SK-N-SH (cell line): ENCODE measurements around the gene LRP11. TPM values are rescaled to one million over a fixed set of nuclear protein-coding genes. Genes with fewer than 3 reads are reported as not detected.

Experiments used
- CTCF ChIA-PET: fragments of 300-600, 350-600 bp; formaldehyde crosslinking; extraction: SDS; loops from one replicate; lab custom pipeline; 2021; lab: Yijun Ruan, JAX
- POLR2A ChIA-PET: fragments of 350-600 bp; sonication (Branson Sonifier 250); formaldehyde crosslinking; extraction: SDS; loops from one replicate; lab custom pipeline; 2020; ENCODE audit warnings: antibody characterized with exemption, inconsistent platforms; lab: Yijun Ruan, JAX
- DNase-seq: peaks from one replicate; pipeline ENCODE4 v3.0.0; 2012
- H2AFZ ChIP-seq: fragments of 200-600 bp; sonication (generic); 2 replicates; pipeline ENCODE4 v1.8.1; 2016; ENCODE audit warnings: antibody characterized with exemption, mild to moderate bottlenecking, low read depth
- H3F3A ChIP-seq: fragments of 200-600 bp; sonication (generic); replicated peaks from 2 replicates; pipeline ENCODE3; 2016; ENCODE audit warnings: antibody characterized with exemption, mild to moderate bottlenecking; ENCODE audit not compliant: insufficient read depth
- H3K27ac ChIP-seq, 2 experiments: fragments of 200-500 bp in 1 of 2; fragments of 200-600 bp in 1 of 2; sonication (Bioruptor generic) in 1 of 2; sonication (generic), shearing (Covaris generic) in 1 of 2; 2 replicates each; pipeline versions ENCODE4 v1.5.1 to v1.6.1; 2014 to 2016; ENCODE audit warnings: low read depth in 2 of 2, inconsistent platforms in 1 of 2, low read length in 1 of 2, mild to moderate bottlenecking in 1 of 2, mixed read lengths in 1 of 2
- H3K27me3 ChIP-seq: fragments of 200-600 bp; sonication (generic), shearing (Covaris generic); 2 replicates; pipeline ENCODE4 v1.6.1; 2016; ENCODE audit warnings: mixed run types; ENCODE audit not compliant: insufficient read depth
- H3K36me3 ChIP-seq, 2 experiments: fragments of 200-500 bp in 1 of 2; fragments of 200-600 bp in 1 of 2; sonication (Bioruptor generic) in 1 of 2; sonication (generic) in 1 of 2; replicated peaks in 1 of 2; 2 replicates each; pipeline versions ENCODE3 to v1.5.1; 2014 to 2016; ENCODE audit warnings: low read length in 1 of 2, mild to moderate bottlenecking in 1 of 2; ENCODE audit not compliant: insufficient read depth in 2 of 2, control insufficient read depth in 1 of 2
- H3K4me1 ChIP-seq, 2 experiments: fragments of 200-500 bp in 1 of 2; fragments of 200-600 bp in 1 of 2; sonication (Bioruptor generic) in 1 of 2; sonication (generic), shearing (Covaris generic) in 1 of 2; 2 replicates each; pipeline versions ENCODE4 v1.5.1 to v1.6.1; 2014 to 2016; ENCODE audit warnings: low read depth in 1 of 2, low read length in 1 of 2, mixed run types in 1 of 2; ENCODE audit not compliant: insufficient read depth in 2 of 2, control insufficient read depth in 1 of 2
- H3K4me2 ChIP-seq: fragments of 200-600 bp; sonication (generic), shearing (Covaris generic); 2 replicates; pipeline ENCODE4 v1.6.1; 2017; ENCODE audit warnings: mixed run types
- H3K4me3 ChIP-seq, 2 experiments: fragments of 200-500 bp in 1 of 2; fragments of 200-600 bp in 1 of 2; sonication (Bioruptor generic) in 1 of 2; sonication (generic), shearing (Covaris generic) in 1 of 2; 2 replicates each; pipeline versions ENCODE4 v1.5.1 to v1.8.1; 2014 to 2016; ENCODE audit warnings: low read depth in 2 of 2, inconsistent platforms in 1 of 2, low read length in 1 of 2, mild to moderate bottlenecking in 1 of 2, mixed read lengths in 1 of 2, moderate library complexity in 1 of 2
- H3K79me2 ChIP-seq: fragments of 200-600 bp; sonication (generic); 2 replicates; pipeline ENCODE4 v1.8.1; 2017; ENCODE audit warnings: mild to moderate bottlenecking; ENCODE audit not compliant: insufficient read depth
- H3K9ac ChIP-seq: fragments of 200-600 bp; sonication (generic); 2 replicates; pipeline ENCODE4 v1.6.1; 2017; ENCODE audit warnings: mixed run types
- H3K9me2 ChIP-seq: fragments of 200-600 bp; sonication (generic); 2 replicates; pipeline ENCODE4 v1.6.1; 2017; ENCODE audit warnings: mixed run types
- H3K9me3 ChIP-seq: fragments of 200-600 bp; sonication (generic); 2 replicates; pipeline ENCODE4 v1.6.1; 2017; ENCODE audit warnings: mixed run types, mild to moderate bottlenecking, moderate library complexity
- H4K20me1 ChIP-seq: fragments of 200-600 bp; sonication (generic); 2 replicates; pipeline ENCODE4 v1.6.1; 2017; ENCODE audit warnings: mild to moderate bottlenecking, mixed run types; ENCODE audit not compliant: insufficient read depth
- CHD2 ChIP-seq: fragments of 150-350 bp; IDR thresholded peaks from 2 replicates; pipeline ENCODE4 v1.6.1; 2018; ENCODE audit warnings: low read length; ENCODE audit not compliant: partially characterized antibody
- ELF1 ChIP-seq: IDR thresholded peaks from 2 replicates; pipeline ENCODE4 v1.4.0; 2012
- EP300 ChIP-seq, 2 experiments: IDR thresholded peaks; 2 replicates each; pipeline versions ENCODE4 v1.4.0 to v1.6.1; 2012; ENCODE audit warnings: borderline replicate concordance in 1 of 2, low read depth in 1 of 2, low read length in 1 of 2
- FOXJ3 ChIP-seq: sonication (generic); formaldehyde crosslinking; IDR thresholded peaks from 2 replicates; pipeline ENCODE4 v1.5.1; 2020; ENCODE audit warnings: mild to moderate bottlenecking, missing genetic modification reagents
- GABPA ChIP-seq: IDR thresholded peaks from 2 replicates; pipeline ENCODE4 v1.4.0; 2012; ENCODE audit warnings: low read depth, mild to moderate bottlenecking
- IRF3 ChIP-seq: fragments of 150-350 bp; IDR thresholded peaks from 2 replicates; pipeline ENCODE4 v1.6.1; 2016; ENCODE audit warnings: mild to moderate bottlenecking, low read depth, low read length
- JUND ChIP-seq: IDR thresholded peaks from 2 replicates; pipeline ENCODE4 v1.4.0; 2012
- MXI1 ChIP-seq: IDR thresholded peaks from 2 replicates; pipeline ENCODE4 v1.6.1; 2012; ENCODE audit warnings: mild to moderate bottlenecking, low read depth, low read length, improper control_type of control experiment
- NFIC ChIP-seq: IDR thresholded peaks from 2 replicates; pipeline ENCODE4 v1.4.0; 2012; ENCODE audit warnings: borderline replicate concordance
- NRF1 ChIP-seq: IDR thresholded peaks from 2 replicates; pipeline ENCODE4 v1.6.1; 2012; ENCODE audit warnings: low read depth, mild to moderate bottlenecking, low read length
- PBX3 ChIP-seq: IDR thresholded peaks from 2 replicates; pipeline ENCODE4; 2012
- POLR2AphosphoS5 ChIP-seq: IDR thresholded peaks from 2 replicates; pipeline ENCODE4 v1.6.1; 2012; ENCODE audit warnings: low read depth, low read length
- RCOR1 ChIP-seq: fragments of 150-350 bp; IDR thresholded peaks from 2 replicates; pipeline ENCODE4 v1.6.1; 2017; ENCODE audit warnings: antibody characterized with exemption, low read length
- RXRA ChIP-seq: IDR thresholded peaks from 2 replicates; pipeline ENCODE4 v1.4.0; 2012; ENCODE audit warnings: low read depth, mild to moderate bottlenecking, borderline replicate concordance
- SIN3A ChIP-seq: IDR thresholded peaks from 2 replicates; pipeline ENCODE4 v1.6.1; 2012; ENCODE audit warnings: low read depth, mild to moderate bottlenecking, low read length, moderate library complexity, borderline replicate concordance
- TAF1 ChIP-seq: IDR thresholded peaks from 2 replicates; pipeline ENCODE4 v1.6.1; 2012; ENCODE audit warnings: low read depth, mild to moderate bottlenecking, low read length, moderate library complexity, borderline replicate concordance
- TCF12 ChIP-seq: IDR thresholded peaks from 2 replicates; pipeline ENCODE4 v1.4.0; 2012
- TEAD4 ChIP-seq: IDR thresholded peaks from 2 replicates; pipeline ENCODE4 v1.4.0; 2012; ENCODE audit warnings: mild to moderate bottlenecking, borderline replicate concordance; ENCODE audit not compliant: insufficient read depth
- YY1 ChIP-seq: IDR thresholded peaks from 2 replicates; pipeline ENCODE4 v1.4.0; 2012; ENCODE audit warnings: low read depth, mild to moderate bottlenecking
- ZBTB33 ChIP-seq: IDR thresholded peaks from 2 replicates; pipeline ENCODE4 v1.4.0; 2012; ENCODE audit warnings: low read depth, borderline replicate concordance
- WGBS: methylation state at CpG from one replicate; pipeline ENCODE4 v1.1.6; 2017; ENCODE audit warnings: low lambda C conversion rate; 5-methylcytosine and 5-hydroxymethylcytosine counted together
- polyA plus RNA-seq, 3 experiments: library from polyadenylated mRNA; depleted of rRNA; stranded (reverse); fragments of >200 nt; gene quantifications; 2 replicates each; pipeline ENCODE4 v1.2.3, GENCODE V29; 2012
- TF ChIP-seq, protein P1 (sequence below): fragments of 150-350 bp; IDR thresholded peaks from 2 replicates; pipeline ENCODE4 v1.6.1; 2017; ENCODE audit warnings: antibody characterized with exemption, low read length, low read depth, borderline replicate concordance
- TF ChIP-seq, protein P2 (sequence below): fragments of 200-600 bp; sonication (generic); IDR thresholded peaks from 2 replicates; pipeline ENCODE4 v1.6.1; 2017; ENCODE audit warnings: antibody characterized with exemption, mild to moderate bottlenecking, moderate library complexity

The LRP11 gene
- polyA plus RNA-seq, 1 of the 3 experiments (the other 2 are of a cell fraction), result 25.0 TPM

GRCh38 chr6:149860513-149860833 is 3.7 kb downstream of the LRP11 start (continued):
- TF ChIP-seq ZBTB33 (no peak), FOXJ3 (CRISPR knock-in tag) (no peak), RCOR1 (no peak), TEAD4 (no peak), NRF1 (no peak), JUND (no peak), PBX3 (no peak)

DNA sequence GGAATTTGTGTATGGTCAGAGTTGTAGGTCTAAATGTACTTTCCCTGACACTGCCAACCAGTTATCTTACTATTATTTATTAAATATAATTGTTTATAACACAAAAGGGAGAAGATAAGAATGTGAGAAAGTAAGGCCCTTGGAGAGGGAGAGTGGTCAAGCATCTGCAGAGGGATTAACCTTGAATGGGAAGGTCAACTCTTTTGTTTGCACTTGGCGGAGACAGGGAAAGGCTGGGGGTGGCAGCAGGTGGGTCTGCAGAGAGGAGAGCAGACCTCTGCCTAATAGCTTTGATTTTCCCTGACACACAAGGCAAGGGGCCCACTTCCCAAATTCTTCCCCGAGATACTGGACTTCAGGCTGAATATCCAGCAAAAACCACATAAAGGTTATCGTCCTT is 4.2 kb downstream of the LRP11 start:
- ChIA-PET CTCF (no interaction called here), POLR2A (no interaction called here)
- H3K4me2 ChIP-seq, result no peak overlapping the region
- no peak overlapping the region for H3K9ac ChIP-seq
- no peak overlapping the region for H3K27ac ChIP-seq
- WGBS, result 93% methylated on average over 3 of the region's 3 CpGs
- H2AFZ ChIP-seq, result no peak overlapping the region
- H3F3A ChIP-seq, result peaks cover 34% of the 10 kb centered on the region
- DNase-seq, result no peak
- H3K79me2 ChIP-seq, result peaks cover 70% of the 10 kb centered on the region
- TF ChIP-seq YY1 (no peak), MXI1 (no peak), NRF1 (no peak), RCOR1 (no peak)
- H3K9me3 ChIP-seq, result no peaks in the 10 kb centered on the region
- no peaks in the 10 kb centered on the region for H3K27me3 ChIP-seq
- no peaks in the 10 kb centered on the region for H3K9me2 ChIP-seq
- no peak overlapping the region for H3K4me3 ChIP-seq
- peaks cover 17% of the 10 kb centered on the region in 2 experiments; a peak in 3 of 4 replicates for H3K4me1 ChIP-seq
- peaks cover 0 to 4% of the 10 kb centered on the region in 2 experiments for H3K36me3 ChIP-seq
- H4K20me1 ChIP-seq, result no peaks in the 10 kb centered on the region

DNA sequence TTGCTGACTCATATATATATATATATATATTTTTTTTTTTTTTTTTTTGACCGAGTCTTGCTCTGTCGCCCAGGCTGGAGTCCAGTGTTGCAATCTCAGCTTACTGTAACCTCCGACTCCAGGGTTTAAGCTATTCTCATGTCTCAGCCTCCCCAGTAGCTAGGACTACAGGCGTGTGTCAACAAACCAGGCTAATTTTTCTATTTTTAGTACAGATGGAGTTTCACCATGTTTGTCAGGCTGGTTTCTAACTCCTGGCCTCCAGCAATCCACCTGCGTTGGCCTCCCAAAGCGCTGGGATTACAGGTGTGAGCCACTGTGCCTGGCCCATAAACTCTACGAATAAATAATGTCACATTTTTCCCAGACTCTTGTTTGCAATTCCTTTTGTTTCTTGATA is 4.8 kb downstream of the LRP11 start:
- Histone ChIP-seq H3K9me3 (no peaks in the 10 kb centered on the region), H2AFZ (no peak overlapping the region), H3K4me3 (no peak overlapping the region), H3K27me3 (no peaks in the 10 kb centered on the region), H3K9ac (no peak overlapping the region), H3K4me1 (peaks cover 18 to 23% of the 10 kb centered on the region in 2 experiments; a peak in 3 of 4 replicates), H3K79me2 (peaks cover 70% of the 10 kb centered on the region), H3K27ac (no peak overlapping the region), H4K20me1 (no peaks in the 10 kb centered on the region), H3K4me2 (no peak overlapping the region), H3K9me2 (no peaks in the 10 kb centered on the region), H3K36me3 (peaks cover 0 to 4% of the 10 kb centered on the region in 2 experiments), H3F3A (peaks cover 35% of the 10 kb centered on the region)
- WGBS, result 77% methylated on average over 7 of the region's 7 CpGs
- no peak for DNase-seq
- POLR2A ChIA-PET, result no interaction called here
- CTCF ChIA-PET, result interaction anchor here (1.5 kb wide), 1 partner anchor 19 kb away, joined by 5 read pairs; no protein-coding TSS in a partner anchor
- TF ChIP-seq, protein P1, sequence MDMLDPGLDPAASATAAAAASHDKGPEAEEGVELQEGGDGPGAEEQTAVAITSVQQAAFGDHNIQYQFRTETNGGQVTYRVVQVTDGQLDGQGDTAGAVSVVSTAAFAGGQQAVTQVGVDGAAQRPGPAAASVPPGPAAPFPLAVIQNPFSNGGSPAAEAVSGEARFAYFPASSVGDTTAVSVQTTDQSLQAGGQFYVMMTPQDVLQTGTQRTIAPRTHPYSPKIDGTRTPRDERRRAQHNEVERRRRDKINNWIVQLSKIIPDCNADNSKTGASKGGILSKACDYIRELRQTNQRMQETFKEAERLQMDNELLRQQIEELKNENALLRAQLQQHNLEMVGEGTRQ, result no peak
- TF ChIP-seq IRF3 (no peak), TCF12 (no peak), ELF1 (no peak), GABPA (no peak), TAF1 (no peak), EP300 (IDR thresholded peaks at IDR 0.05; ENCODE audit: borderline replicate concordance in 1 of 2, low read depth in 1 of 2, low read length in 1 of 2) (no peak), SIN3A (no peak), RXRA (no peak), RCOR1 (no peak), YY1 (no peak), NFIC (no peak), NRF1 (no peak), CHD2 (no peak), POLR2AphosphoS5 (no peak)
- TF ChIP-seq, protein P2, sequence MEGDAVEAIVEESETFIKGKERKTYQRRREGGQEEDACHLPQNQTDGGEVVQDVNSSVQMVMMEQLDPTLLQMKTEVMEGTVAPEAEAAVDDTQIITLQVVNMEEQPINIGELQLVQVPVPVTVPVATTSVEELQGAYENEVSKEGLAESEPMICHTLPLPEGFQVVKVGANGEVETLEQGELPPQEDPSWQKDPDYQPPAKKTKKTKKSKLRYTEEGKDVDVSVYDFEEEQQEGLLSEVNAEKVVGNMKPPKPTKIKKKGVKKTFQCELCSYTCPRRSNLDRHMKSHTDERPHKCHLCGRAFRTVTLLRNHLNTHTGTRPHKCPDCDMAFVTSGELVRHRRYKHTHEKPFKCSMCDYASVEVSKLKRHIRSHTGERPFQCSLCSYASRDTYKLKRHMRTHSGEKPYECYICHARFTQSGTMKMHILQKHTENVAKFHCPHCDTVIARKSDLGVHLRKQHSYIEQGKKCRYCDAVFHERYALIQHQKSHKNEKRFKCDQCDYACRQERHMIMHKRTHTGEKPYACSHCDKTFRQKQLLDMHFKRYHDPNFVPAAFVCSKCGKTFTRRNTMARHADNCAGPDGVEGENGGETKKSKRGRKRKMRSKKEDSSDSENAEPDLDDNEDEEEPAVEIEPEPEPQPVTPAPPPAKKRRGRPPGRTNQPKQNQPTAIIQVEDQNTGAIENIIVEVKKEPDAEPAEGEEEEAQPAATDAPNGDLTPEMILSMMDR, result no peak
